DLD1 (cell line): ENCODE measurements around the gene MAPK10.

Experiments used
- in situ Hi-C: cut with HindIII; loops from 2 replicates; pipeline ENCODE4 v1.10.0; 2017; ENCODE audit warnings: low sequenced_read_pairs

Gene MAPK10

DNA sequence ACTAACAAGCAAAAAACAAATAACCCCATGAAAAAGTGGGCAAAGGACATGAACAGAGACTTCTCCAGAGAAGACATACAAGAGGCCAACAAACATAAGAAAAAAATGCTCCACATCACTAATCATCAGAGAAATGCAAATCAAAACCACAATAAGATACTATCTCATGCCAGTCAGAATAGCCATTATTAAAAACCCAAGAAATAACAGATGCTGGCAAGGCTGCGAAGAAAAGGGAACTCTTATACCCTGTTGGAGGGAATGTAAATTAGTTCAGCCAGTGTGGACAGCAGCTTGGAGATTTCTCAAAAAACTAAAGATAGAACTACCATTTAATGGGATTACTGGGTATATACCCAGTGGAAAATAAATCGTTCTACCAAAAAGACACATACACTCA is 79.6 kb downstream of the MAPK10 start:
- in situ Hi-C loops = no loop called here

DNA sequence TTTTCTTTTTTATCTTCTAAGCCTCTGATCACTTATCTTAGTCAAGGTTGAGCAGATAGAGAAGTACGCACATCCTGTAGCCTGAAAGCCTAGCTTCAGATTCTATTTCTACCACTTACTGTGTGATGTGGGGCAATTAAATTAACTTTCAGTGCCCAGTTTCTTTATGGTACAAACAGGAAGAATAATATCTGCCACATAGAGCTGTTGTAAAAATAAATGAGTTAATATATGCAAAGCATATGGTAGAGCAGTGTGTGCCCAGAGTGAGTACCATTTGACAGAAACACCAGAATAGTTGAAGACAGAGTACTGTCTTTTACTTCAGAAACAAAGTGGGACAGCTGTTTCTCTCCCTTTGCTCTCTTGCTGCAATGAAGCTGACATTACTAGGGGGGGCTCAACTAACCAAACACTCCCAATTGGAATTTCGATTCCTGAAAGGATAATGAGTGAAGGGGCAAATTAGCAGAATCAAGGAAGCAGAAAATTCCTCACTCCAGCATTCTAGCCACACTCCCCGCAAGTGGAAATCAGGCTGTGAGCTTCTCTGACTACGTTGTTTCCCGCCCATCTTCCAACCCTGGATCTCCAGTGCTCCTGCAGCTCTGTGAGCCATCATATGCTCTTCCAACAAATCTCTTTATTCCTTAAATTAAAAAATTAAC is 80.4 kb downstream of the MAPK10 start:
- in situ Hi-C loops = no loop called here

DNA sequence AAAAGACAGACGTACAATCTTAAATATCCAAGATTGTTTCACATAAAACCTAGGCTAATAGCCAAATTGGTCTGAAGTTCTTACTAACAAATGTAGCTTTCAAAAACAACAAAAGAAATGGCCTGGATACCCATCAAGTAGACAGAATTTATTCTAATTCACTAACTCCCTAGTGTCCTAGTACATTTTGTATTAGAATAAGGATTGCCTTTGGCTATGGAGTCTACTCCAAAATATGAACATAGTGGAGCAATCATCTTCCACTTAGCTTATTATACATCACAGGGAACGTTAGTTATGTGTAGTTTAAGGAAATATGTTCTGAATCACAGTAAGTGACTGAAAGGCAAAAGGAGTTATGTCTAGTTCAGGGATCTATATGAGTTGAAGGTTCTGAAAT is 81.7 kb downstream of the MAPK10 start:
- in situ Hi-C loops = no loop called here

DNA sequence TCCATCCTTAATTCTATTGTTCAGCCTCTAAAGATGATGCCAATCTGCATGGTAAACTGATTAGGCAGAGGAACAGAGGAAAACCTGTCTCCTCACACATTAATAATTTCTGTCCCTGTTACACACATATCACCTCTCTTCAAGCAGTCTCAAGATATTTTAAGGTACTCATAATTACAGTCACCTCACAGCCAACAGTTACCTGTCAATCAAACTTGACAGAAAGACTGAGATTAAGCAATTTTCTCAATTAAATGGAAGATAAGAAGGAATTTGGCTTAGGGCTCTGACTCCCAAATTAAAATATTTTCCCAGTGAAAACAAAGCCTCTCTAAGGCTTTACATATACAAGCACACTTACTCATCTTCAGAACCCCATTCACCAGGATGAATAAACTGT is 85.2 kb downstream of the MAPK10 start:
- in situ Hi-C loops = no loop called here

DNA sequence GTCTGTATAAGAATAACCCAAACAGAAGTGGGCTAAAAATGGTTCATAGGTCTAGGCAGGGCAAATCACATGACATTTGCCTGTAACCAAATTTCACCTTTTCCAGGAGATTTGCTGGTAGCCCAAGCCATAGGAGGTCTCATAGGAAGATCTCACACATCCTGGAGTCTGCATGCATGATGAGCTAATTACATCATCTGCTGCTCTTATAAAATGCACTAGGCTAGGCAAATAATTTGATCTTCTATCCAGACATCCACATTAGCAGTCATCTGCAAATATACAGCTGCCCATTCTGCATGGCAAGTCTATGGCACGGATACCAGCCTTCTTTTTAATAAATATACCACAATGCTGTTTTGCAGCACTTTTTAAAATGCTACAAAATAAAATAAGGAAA is 87.2 kb downstream of the MAPK10 start:
- in situ Hi-C loops = no loop called here

DNA sequence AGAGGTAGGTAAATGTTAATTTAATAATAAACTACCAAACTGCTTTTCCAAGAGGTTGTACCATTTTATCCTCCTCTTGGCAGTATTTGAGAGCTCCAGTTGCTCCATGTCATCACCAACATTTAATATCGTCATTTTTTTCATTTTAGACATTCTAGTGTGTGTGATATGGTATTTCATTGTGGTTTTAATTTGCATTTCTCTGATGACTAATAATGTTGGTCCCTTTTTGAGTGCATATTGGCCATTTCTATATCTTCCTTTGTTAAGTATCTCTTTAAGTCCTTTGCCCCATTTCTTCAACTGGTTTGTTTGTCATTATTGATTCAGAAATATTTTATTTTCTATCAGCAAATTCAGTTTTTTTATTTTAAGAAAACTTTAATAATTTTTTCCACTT is 88.8 kb downstream of the MAPK10 start:
- in situ Hi-C loops = no loop called here

DNA sequence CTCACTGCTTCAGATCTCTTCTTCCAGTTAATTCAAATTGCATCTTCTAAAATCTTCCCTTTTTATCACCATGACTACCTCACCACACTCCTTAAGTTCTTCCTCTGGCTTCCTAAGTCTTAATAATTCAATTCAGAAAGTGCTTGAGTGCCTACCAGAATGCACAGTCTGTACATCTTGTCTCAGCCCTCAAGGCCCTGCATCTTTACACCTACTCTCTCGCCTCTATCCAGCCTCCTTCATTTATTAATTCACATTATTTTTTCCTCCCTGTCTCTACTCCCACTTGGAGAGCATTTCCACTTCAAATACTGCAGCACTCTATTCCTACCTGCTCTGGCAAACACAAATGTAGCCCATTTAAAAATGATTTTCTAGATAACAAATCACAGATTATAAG is 90.5 kb downstream of the MAPK10 start:
- in situ Hi-C loops = no loop called here

DNA sequence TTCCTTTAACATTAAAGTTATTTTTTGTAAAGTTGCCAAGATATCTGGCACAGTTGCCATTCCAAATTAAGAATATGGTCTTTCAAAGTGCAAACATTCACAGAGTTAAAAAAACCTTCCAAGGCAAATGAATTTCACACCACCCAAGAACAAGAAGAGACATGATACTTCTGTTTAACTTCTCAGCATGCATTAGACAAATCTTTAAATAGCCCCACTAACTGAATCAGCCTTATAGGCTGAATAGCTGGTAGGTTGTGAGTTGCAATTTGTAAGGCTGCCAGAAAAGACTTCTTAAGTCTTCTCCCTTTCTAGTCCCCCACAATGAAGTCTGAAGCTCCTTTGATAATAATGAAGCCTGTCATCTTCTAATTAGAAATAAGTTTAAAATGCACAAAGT is 95.6 kb downstream of the MAPK10 start:
- in situ Hi-C loops = no loop called here

DNA sequence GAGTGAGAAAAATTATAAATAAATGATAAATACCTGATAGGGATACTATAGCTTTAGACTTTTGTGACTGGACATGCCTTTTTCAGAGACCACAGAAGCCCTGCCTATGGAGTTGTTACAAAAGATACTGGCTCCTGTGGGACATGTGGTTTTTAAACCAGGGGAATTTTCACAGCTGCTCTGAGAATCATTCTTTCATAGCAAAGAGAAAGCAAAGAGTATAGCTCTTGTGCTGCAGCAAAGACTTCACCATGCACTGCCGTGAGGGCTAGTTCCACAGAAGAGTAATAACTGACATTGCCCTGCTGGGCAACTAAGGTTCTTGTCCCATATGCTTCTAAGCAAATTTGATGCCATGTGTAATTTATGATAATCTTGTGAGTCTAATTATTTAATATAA is 98.2 kb downstream of the MAPK10 start:
- in situ Hi-C loops = no loop called here

DNA sequence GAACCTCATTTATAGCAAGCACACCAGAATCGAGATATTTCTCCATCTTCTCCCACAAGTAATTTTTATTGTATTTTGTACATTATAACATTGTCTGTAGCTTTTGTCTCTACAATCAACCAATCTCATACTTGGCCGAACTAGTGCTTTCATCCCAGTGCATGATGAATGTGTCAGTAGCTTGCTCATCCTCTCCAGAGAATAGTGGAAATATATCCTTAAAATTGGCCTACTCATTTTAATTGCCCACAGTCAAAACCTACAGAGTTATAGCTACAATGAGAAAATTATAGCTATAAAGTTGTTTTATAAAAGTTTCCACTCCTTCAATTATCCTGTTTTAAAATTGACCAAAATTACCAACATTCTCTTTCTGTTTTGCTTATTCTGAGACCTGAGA is 103.8 kb downstream of the MAPK10 start:
- in situ Hi-C loops = no loop called here

DNA sequence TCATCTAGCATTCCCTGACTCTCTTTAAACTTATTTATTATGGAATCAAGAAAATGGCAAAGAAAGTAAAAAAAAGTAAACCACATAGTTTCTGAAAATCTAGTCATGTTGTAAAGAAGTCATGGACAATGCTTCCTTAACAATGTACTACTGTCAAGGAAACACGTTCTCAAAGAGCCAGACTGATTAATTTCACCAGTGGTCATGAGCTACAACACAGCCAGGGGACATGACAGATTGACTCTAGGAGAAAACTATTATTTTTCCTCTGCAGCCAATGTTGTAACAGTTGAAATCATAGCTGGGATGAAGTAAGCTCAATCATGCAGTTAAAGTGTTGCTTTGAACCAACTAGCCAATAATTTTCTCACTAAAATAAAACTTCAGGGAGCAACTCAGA is 109.2 kb downstream of the MAPK10 start:
- in situ Hi-C loops = no loop called here

DNA sequence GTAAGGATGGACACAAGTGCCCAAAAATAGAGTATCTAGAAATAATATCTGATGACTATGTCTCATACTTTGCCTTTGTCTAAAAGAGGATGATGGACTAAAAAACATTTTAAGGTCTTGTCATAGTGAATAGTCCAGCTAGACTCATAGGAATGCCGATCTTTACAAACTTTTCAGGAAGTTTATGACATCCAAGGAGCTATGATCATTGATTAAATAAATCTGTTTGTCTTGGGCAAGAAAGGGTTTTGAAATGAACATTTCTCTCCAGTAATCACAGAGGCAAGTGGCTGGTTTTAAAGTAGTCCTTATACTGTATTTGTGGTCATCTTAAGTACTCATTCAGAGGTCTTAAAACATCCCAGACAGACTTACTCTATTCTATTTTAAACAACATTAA is 109.8 kb downstream of the MAPK10 start:
- in situ Hi-C loops = no loop called here

DNA sequence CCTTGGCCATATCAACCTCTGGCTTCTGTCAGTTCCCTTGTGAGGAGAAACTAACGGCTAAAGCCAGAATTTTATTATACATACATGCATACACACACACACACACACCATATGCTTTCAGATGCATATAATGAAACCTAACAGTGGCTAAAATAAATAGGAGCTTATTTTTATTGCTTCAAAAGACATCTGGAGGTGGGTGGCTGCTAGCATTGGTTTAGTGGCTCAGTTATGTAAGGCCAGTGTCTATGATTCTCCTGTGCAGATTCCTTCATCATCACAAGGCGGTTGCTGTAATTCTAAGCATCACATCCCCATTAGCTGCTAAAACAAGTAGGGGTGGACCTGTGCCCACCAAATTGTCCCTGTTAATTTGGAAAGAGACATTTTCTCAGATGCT is 110.8 kb downstream of the MAPK10 start:
- in situ Hi-C loops = no loop called here

DNA sequence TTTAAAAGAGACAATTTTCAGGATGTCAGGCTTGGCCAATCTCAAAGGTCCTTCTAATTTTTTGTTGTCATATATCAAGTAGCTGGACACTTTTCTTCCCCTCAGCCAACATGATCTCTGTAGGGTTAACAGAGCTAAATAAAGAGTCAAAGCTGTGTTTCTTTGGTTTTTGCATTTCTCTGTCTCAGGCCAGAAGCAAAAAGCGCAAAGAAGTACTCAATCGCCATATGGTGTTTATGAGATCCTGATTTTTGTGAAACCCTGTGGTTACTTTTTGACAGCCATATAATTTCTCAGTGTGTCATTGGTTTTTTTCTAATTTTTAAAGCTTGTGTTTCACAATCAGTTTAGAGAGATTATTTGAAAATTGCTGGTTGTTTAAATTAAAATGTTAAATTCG is 111.9 kb downstream of the MAPK10 start:
- in situ Hi-C loops = no loop called here

DNA sequence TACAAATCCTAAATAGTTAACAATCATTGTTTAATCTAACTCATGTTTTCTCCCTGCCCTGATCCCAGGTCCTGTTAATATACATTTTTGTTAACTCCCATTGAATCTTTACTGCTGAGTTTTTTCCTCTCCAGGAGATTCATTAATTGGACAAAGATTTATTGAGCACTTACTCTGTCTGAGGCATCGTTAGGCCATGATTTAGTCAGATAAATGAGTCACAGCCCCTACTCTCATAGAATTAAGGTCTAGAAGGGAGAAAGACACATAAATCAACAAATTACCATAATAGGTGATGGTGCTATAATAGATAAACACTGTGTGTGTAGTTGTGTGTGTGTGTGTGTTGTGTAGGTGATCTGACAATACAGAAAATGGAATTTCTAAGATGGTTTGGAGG is 112.5 kb downstream of the MAPK10 start:
- in situ Hi-C loops = no loop called here

DNA sequence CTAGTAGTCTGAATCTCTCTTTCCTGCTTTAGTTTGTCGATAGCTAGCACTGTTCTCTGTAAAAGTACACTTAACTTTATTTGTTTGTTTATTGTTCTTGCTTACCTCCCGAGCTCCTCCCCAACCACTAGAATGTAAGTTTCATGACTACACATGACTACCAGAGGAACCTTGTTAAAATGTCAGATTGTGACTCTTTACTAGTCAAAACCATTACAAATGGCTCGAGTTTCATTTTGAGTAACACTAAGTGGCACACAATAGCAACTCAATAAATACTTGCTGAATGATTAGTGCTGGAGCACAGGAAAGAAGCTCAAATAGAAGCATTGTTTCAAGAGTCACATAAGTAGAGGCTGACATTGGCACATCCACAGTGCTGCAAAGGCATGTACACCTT is 116.1 kb downstream of the MAPK10 start:
- in situ Hi-C loops = no loop called here

DNA sequence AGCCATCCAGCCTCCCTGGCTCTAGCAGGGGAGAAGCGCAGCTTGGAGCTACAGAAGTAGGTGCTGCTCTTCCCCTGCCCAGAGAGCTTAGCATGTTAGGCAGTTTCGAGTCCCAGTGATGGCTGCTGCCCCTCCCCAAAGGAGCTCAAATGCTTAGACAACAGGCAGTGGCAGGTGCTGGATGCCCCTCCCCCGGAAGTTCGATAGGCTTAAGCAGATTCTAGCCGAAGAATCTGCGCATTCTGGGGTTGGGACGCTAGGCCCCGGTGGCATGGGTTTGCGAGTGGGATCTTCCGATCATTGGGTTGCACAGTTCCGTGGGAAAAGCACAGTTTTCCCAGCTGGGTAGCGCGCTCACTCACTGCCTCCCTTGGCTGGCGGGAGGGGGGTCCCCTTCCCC is 117.2 kb downstream of the MAPK10 start:
- in situ Hi-C loops = no loop called here

DNA sequence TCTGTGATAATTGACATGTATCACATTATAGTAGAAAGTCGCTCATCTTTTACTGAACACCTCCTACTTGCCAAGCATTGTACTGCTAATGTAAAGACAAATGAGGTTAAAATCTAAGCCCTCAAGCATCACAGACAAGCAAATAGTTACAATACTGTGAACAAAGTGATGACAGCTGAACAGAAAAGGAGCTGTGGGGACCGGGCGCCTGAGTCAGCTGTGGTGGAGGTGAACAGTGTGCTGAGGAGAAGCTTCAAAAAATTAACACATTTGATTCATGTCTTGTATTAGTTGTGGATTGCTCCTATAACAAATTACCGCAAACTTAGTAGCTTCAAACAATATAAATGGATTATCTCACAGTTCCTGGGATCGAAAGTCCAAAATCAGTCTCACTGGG is 124.3 kb downstream of the MAPK10 start:
- in situ Hi-C loops = no loop called here

DNA sequence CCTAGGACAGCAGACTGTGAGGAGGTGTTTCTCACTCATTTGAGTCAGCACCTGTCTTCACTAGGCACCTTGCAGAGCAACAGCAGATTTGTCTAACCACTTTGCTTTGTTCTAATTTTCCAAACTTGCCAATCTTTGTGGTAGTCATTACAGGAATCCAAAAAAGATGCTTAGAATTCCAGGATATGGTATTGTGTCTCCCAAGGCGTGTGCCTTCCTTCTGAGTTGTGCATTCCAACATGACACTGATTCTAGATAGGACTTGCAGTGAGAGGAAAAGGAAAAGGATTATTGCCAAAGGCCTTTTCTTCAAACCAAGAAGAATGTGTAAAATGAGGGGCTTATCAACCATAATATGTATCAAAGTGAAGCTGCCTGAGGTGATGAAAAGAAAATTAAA is 126.2 kb downstream of the MAPK10 start:
- in situ Hi-C loops = no loop called here

DNA sequence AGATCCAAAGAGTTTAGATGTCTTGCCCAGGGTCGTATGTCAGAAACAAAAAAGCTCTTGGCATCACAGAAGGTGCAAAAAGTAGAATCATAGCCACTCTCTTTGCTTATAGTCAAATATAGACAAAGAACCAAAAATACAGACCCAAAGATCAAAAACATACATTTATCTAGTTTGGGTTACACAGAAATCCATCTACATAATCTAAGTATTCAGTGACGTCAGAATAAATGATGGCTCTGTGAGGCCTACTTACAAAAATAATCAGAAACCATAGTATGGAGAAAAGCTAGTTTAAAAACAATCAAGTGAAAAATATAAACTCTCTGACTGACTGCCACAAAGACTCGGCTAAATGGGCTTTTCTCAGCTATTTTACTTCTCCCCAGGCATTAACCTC is 126.8 kb downstream of the MAPK10 start:
- in situ Hi-C loops = no loop called here

DNA sequence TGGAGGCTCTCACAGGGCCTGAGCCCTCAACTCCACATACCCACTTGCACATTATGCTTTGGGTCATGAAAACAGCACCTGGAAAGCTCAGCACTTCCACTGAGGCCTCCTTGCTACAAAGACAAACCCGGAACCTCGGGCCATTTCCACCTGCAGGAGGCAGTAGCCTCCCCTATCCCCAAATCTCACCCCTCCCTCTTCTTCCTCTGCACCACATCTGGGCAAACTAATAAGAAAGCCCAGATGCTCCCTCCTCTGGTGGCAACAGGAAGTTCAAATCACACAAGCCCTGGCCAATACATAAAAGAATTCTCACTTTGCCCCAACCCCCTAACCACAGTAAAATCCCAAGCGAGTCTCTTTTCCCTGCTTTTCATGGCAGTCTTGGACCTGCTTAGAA is 136.4 kb downstream of the MAPK10 start:
- in situ Hi-C loops = no loop called here

DNA sequence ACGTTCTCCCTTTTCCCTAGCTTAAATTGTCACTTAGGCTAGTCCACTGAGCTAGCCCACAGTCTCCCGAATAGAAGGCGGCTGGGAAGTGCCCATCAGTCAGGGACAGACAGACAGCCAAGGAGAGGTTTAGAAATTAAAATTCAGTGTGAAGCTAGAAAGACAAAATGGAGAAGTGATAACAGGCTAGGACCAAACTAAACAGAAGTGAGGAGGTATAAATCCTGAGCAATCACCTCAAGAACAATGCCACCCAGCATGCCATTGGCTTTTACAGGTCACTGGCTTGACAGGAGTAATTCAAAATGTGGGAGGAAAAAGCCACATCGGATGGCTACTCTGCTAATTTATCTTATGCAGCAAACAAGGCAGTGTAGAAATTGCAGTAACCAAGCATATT is 138.9 kb downstream of the MAPK10 start:
- in situ Hi-C loops = no loop called here

DNA sequence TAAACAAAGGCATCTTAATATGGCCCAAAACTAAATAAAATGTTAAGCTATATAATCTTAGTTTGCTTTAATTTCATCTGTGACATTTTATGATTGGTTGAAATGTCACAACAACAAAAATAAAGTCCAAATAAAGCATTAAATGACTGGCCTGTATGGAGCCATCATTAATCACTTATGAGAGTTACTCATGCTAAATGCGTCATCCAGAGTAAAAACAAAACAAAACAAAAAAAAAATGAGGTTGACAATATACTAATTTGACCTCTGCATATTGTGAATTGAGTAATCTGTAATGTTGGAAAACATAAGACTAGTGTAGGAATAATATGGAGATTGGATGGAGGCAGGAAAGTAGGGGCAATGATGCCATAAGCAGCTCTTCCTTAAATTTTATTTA is 139.7 kb downstream of the MAPK10 start:
- in situ Hi-C loops = no loop called here
